GM12878 (cell line): Measurements from ENCODE around the gene PAQR8. TPM values are rescaled to one million over a fixed set of nuclear protein-coding genes. Genes with fewer than 3 reads are reported as not detected.

ENCODE experiments used
- ATAC-seq: fragments of 200-7000 bp; cut with Tn5 transposase; 3 replicates; pipeline ENCODE4 v1.9.1; 2020; ENCODE audit warnings: mild to moderate bottlenecking, moderate library complexity
- BruUV-seq: library from RNA; stranded (reverse); fragments of 400-500 nt; replicated peaks from 2 replicates; lab custom pipeline; 2021; lab: Mats Ljungman, UMichigan
- CTCF ChIA-PET: fragments of 300-600 bp; sonication (Branson Sonifier 250); formaldehyde crosslinking; extraction: SDS; loops from one replicate; lab custom pipeline; 2021; ENCODE audit warnings: inconsistent platforms; lab: Yijun Ruan, JAX
- POLR2A ChIA-PET: fragments of 350-600 bp; formaldehyde crosslinking; extraction: SDS; loops from one replicate; lab custom pipeline; 2021; ENCODE audit warnings: inconsistent platforms; lab: Charles Lee
- RAD21 ChIA-PET: fragments of 300-600 bp; sonication (Branson Sonifier 250); formaldehyde crosslinking; loops from one replicate; lab custom pipeline; 2023; ENCODE audit warnings: antibody characterized with exemption; ENCODE audit not compliant: unreplicated experiment; lab: Charles Lee
- SMC1A ChIA-PET: fragments of 300-600 bp; sonication (Branson Sonifier 250); formaldehyde crosslinking; loops from one replicate; lab custom pipeline; 2023; ENCODE audit not compliant: unreplicated experiment, uncharacterized antibody; lab: Charles Lee
- DNase-seq: peaks from one replicate; pipeline ENCODE4 v3.0.0-alpha.2; 2011; ENCODE audit warnings: low read depth, low spot score
- FAIRE-seq: peaks from 3 replicates; lab custom pipeline; 2011; peaks lifted over from hg19 to GRCh38; lab: Jason Lieb, UNC
- H2AFZ ChIP-seq: 2 replicates; pipeline ENCODE4 v1.6.0; 2011; ENCODE audit warnings: low read depth, low read length, control low read depth; ENCODE audit not compliant: control insufficient read depth
- H3K27ac ChIP-seq: 2 replicates; pipeline ENCODE4 v1.5.1; 2011; ENCODE audit warnings: control low read depth; ENCODE audit not compliant: control insufficient read depth, insufficient read depth
- H3K27me3 ChIP-seq, 2 experiments: replicated peaks in 1 of 2; 2 replicates each; pipeline versions ENCODE4 v1.6.0 to v1.6.1; 2011; ENCODE audit warnings: low read length in 1 of 2; ENCODE audit not compliant: control insufficient read depth in 2 of 2, insufficient read depth in 2 of 2
- H3K36me3 ChIP-seq, 2 experiments: 2 replicates each; pipeline ENCODE4 v1.5.1; 2011; ENCODE audit warnings: low read length in 1 of 2; ENCODE audit not compliant: control insufficient read depth in 2 of 2, insufficient read depth in 2 of 2
- H3K4me1 ChIP-seq: 2 replicates; pipeline ENCODE4 v1.6.1; 2011; ENCODE audit warnings: mild to moderate bottlenecking, low read length, moderate library complexity, mixed read lengths; ENCODE audit not compliant: control insufficient read depth, insufficient read depth
- H3K4me2 ChIP-seq: 2 replicates; pipeline ENCODE4 v1.6.0; 2011; ENCODE audit warnings: control low read depth; ENCODE audit not compliant: control insufficient read depth, insufficient read depth
- H3K4me3 ChIP-seq: fragments of 200-600 bp; sonication (generic); 2 replicates; pipeline ENCODE4 v1.5.1; 2016
- H3K79me2 ChIP-seq: 2 replicates; pipeline ENCODE4 v1.6.0; 2011; ENCODE audit warnings: low read length; ENCODE audit not compliant: control insufficient read depth, insufficient read depth
- H3K9ac ChIP-seq: 2 replicates; pipeline ENCODE4 v1.8.0; 2011; ENCODE audit warnings: low read length, control low read depth, mixed read lengths; ENCODE audit not compliant: control insufficient read depth, insufficient read depth
- H3K9me3 ChIP-seq: replicated peaks from 3 replicates; pipeline ENCODE4 v1.5.1; 2011; ENCODE audit warnings: mild to moderate bottlenecking, low read length; ENCODE audit not compliant: control insufficient read depth, insufficient read depth
- H4K20me1 ChIP-seq: 2 replicates; pipeline ENCODE4 v1.6.0; 2011; ENCODE audit not compliant: control insufficient read depth, insufficient read depth
- FOXK2 ChIP-seq: fragments of 450-650 bp; IDR thresholded peaks from 2 replicates; pipeline ENCODE4 v1.6.1; 2017; ENCODE audit warnings: mild to moderate bottlenecking, moderate library complexity
- JUND ChIP-seq: IDR thresholded peaks from 2 replicates; pipeline ENCODE4 v1.6.1; 2012; ENCODE audit warnings: low read depth, mild to moderate bottlenecking, low read length, improper control_type of control experiment, moderate library complexity
- SMAD5 ChIP-seq: IDR thresholded peaks from 2 replicates; pipeline ENCODE4 v1.6.1; 2016; ENCODE audit warnings: antibody characterized with exemption, low read depth
- TCF7 ChIP-seq: IDR thresholded peaks from 2 replicates; pipeline ENCODE4 v1.6.1; 2014; ENCODE audit warnings: antibody characterized with exemption, borderline replicate concordance
- USF2 ChIP-seq: IDR thresholded peaks from 2 replicates; pipeline ENCODE4 v1.6.1; 2011; ENCODE audit warnings: low read depth, low read length, improper control_type of control experiment, borderline replicate concordance
- YY1 ChIP-seq: IDR thresholded peaks from 2 replicates; pipeline ENCODE4 v1.6.1; 2011; ENCODE audit warnings: low read depth, mild to moderate bottlenecking, low read length
- WGBS: methylation state at CpG from one replicate; pipeline ENCODE4 v1.1.6; 2016; ENCODE audit warnings: low lambda C conversion rate; ENCODE audit not compliant: insufficient replicate concordance, insufficient coverage; ENCODE audit errors: missing lambda C conversion rate; 5-methylcytosine and 5-hydroxymethylcytosine counted together
- in situ Hi-C: fragments of 300-500 bp; cut with MboI; formaldehyde crosslinking; loops from 9 replicates; pipeline ENCODE4 v1.14.3; 2018; ENCODE audit warnings: mixed read lengths
- intact Hi-C: fragments of 100-400 bp; cut with micrococcal nuclease; formaldehyde crosslinking; loops from one replicate; pipeline ENCODE4 v1.14.2; 2022; ENCODE audit not compliant: unreplicated experiment
- polyA plus RNA-seq, 11 experiments: library from polyadenylated mRNA; depleted of rRNA in 4 of 11; unstranded in 6 of 11; stranded (reverse) in 5 of 11; fragments of >200 nt; fragmentation: Nextera tagmentation in 4 of 11; fragmentation: Illumina TruSeq in 1 of 11; extraction: Ambion mirVana in 4 of 11; extraction: Trizol in 1 of 11; gene quantifications; 1 replicate in 1 of 11; 2 replicates in 10 of 11; pipeline versions ENCODE4 v1.2.1 to v1.2.3, GENCODE V29; 2011 to 2016; ENCODE audit warnings: inconsistent platforms in 2 of 11, missing spikeins in 2 of 11, low read depth in 1 of 11
- total RNA-seq, 4 experiments: library from RNA; depleted of rRNA in 3 of 4; stranded (reverse); fragments of >200 nt in 3 of 4; fragmentation: Illumina TruSeq in 1 of 4; extraction: Trizol in 1 of 4; gene quantifications; 2 replicates each; pipeline versions ENCODE4 v1.2.1 to v1.2.3, GENCODE V29; 2013 to 2021
- TF ChIP-seq, protein P1 (sequence below): fragments of 450-650 bp; IDR thresholded peaks from 2 replicates; pipeline ENCODE4 v1.6.1; 2018; ENCODE audit warnings: borderline replicate concordance, mild to moderate bottlenecking; ENCODE audit not compliant: partially characterized antibody

The PAQR8 gene
- total and polyA plus RNA-seq, 10 of the 15 experiments (the other 5 are each of a cell fraction or from before 2014, with no cell fraction given): 3.9 to 22.4 (median 14.6) TPM

DNA sequence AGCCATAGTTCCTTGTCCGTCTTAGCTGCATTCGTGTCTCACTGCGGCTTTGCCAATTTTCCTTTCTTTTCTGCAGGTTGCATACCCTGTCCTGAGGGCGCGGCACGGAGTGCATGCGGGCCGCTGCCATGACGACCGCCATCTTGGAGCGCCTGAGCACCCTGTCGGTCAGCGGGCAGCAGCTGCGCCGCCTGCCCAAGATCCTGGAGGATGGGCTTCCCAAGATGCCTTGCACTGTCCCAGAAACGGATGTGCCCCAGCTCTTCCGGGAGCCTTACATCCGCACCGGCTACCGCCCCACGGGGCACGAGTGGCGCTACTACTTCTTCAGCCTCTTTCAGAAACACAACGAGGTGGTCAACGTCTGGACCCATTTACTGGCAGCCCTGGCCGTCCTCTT lies 41.1 kb downstream of the PAQR8 start:
- WGBS: 97% methylated on average over 26 of the region's 26 CpGs
- Histone ChIP-seq H2AFZ (no peak overlapping the region), H3K4me3 (no peak overlapping the region), H4K20me1 (no peaks in the 10 kb centered on the region), H3K27ac (no peak overlapping the region), H3K4me1 (peaks cover 14% of the 10 kb centered on the region), H3K9me3 (no peaks in the 10 kb centered on the region), H3K4me2 (no peak overlapping the region), H3K27me3 (no peaks in the 10 kb centered on the region), H3K36me3 (peaks cover 8% of the 10 kb centered on the region in 2 experiments; a peak in 3 of 4 replicates), H3K79me2 (no peaks in the 10 kb centered on the region), H3K9ac (no peak overlapping the region)
- FAIRE-seq (no peak), DNase-seq (no peak), ATAC-seq (no peak)
- RAD21 ChIA-PET: interaction anchor here (1.3 to 10.9 kb wide), 2 partner anchors 16 to 117 kb away, joined by 4 to 224 read pairs; partner anchors contain the start of gene MCM3
- CTCF ChIA-PET: interaction anchor here (14.7 kb wide), 1 partner anchor 114 kb away, joined by 441 read pairs; the partner anchor contains the start of gene MCM3
- in situ Hi-C loops (no loop called here), intact Hi-C loops (no loop called here)
- no TSS peak for BruUV-seq
- SMC1A ChIA-PET: interaction anchor here (0.9 to 12.8 kb wide), 2 partner anchors 119 to 260 kb away, joined by 3 to 358 read pairs; partner anchors contain the start of gene MCM3
- POLR2A ChIA-PET: interaction anchor here (0.7 kb wide), 1 partner anchor 146 kb away, joined by 4 read pairs; no protein-coding TSS in a partner anchor
- no peak for TF ChIP-seq USF2
- no peak for TF ChIP-seq JUND
- TF ChIP-seq YY1: no peak
- no peak for TF ChIP-seq SMAD5
- no peak for TF ChIP-seq TCF7
- TF ChIP-seq FOXK2: no peak
- TF ChIP-seq, protein P1, sequence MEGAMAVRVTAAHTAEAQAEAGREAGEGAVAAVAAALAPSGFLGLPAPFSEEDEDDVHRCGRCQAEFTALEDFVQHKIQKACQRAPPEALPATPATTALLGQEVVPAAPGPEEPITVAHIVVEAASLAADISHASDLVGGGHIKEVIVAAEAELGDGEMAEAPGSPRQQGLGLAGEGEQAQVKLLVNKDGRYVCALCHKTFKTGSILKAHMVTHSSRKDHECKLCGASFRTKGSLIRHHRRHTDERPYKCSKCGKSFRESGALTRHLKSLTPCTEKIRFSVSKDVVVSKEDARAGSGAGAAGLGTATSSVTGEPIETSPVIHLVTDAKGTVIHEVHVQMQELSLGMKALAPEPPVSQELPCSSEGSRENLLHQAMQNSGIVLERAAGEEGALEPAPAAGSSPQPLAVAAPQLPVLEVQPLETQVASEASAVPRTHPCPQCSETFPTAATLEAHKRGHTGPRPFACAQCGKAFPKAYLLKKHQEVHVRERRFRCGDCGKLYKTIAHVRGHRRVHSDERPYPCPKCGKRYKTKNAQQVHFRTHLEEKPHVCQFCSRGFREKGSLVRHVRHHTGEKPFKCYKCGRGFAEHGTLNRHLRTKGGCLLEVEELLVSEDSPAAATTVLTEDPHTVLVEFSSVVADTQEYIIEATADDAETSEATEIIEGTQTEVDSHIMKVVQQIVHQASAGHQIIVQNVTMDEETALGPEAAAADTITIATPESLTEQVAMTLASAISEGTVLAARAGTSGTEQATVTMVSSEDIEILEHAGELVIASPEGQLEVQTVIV: no peak
